Stimulated activated naive CD8-positive, alpha-beta T cell treated with anti-CD3 and anti-CD28 coated beads, Interleukin-15, Interleukin-2, amounts not matched to agents 100 ng/mL and 50 ng/mL, for 24 hours (primary cell): Measurements from ENCODE around the gene ZNF155.

Experiments
- H3K27ac Mint-ChIP-seq: one replicate; pipeline ENCODE4 v1.8.0; 2021; ENCODE audit warnings: mild to moderate bottlenecking, mixed read lengths
- H3K27me3 Mint-ChIP-seq: one replicate; pipeline ENCODE4 v1.8.0; 2021; ENCODE audit warnings: mixed read lengths
- H3K36me3 Mint-ChIP-seq: one replicate; pipeline ENCODE4 v1.8.0; 2021; ENCODE audit warnings: low read depth, mixed read lengths
- H3K4me1 Mint-ChIP-seq: one replicate; pipeline ENCODE4 v1.8.0; 2021; ENCODE audit warnings: low read depth, mixed read lengths
- H3K4me3 Mint-ChIP-seq: one replicate; pipeline ENCODE4 v1.8.0; 2021; ENCODE audit warnings: mild to moderate bottlenecking, mixed read lengths
- H3K9me3 Mint-ChIP-seq: one replicate; pipeline ENCODE4 v1.8.0; 2021; ENCODE audit warnings: mixed read lengths

The ZNF155 gene

GRCh38 chr19:43976732-43977131 is 7.3 kb upstream of the ZNF155 start:
- Mint-ChIP-seq H3K9me3 (peaks cover 42% of the 10 kb centered on the region), H3K27me3 (no peaks in the 10 kb centered on the region), H3K36me3 (peaks cover 12% of the 10 kb centered on the region), H3K4me1 (no peaks in the 10 kb centered on the region), H3K4me3 (no peak overlapping the region), H3K27ac (no peak overlapping the region)

- Mint-ChIP-seq H3K27ac (no peak overlapping the region), H3K36me3 (peaks cover 17% of the 10 kb centered on the region), H3K4me3 (peak overlapping the region; percentile 68), H3K27me3 (no peaks in the 10 kb centered on the region), H3K4me1 (peaks cover 13% of the 10 kb centered on the region), H3K9me3 (peaks cover 16% of the 10 kb centered on the region)
These were observed 460 bp upstream of the ZNF155 start for GRCh38 chr19:43983544-43983911.

- peaks cover 22% of the 10 kb centered on the region for H3K9me3 Mint-ChIP-seq
- H3K36me3 Mint-ChIP-seq, result peaks cover 28% of the 10 kb centered on the region
- peaks cover 13% of the 10 kb centered on the region for H3K4me1 Mint-ChIP-seq
- no peaks in the 10 kb centered on the region for H3K27me3 Mint-ChIP-seq
- peak overlapping the region; percentile 96 for H3K4me3 Mint-ChIP-seq
- H3K27ac Mint-ChIP-seq, result peak overlapping the region; percentile 96
These were observed 656 bp downstream of the ZNF155 start for GRCh38 chr19:43984687-43985000.

- Mint-ChIP-seq H3K27me3 (no peaks in the 10 kb centered on the region), H3K27ac (no peak overlapping the region), H3K36me3 (peaks cover 55% of the 10 kb centered on the region), H3K4me3 (no peak overlapping the region), H3K9me3 (peaks cover 46% of the 10 kb centered on the region), H3K4me1 (peaks cover 11% of the 10 kb centered on the region)
These were observed 13.8 kb downstream of the ZNF155 start for GRCh38 chr19:43997631-43998290.

GRCh38 chr19:44002212-44002565 is 18.2 kb downstream of the ZNF155 start:
- peak overlapping the region; percentile 98 for H3K4me3 Mint-ChIP-seq
- H3K9me3 Mint-ChIP-seq, result peaks cover 41% of the 10 kb centered on the region
- peaks cover 25% of the 10 kb centered on the region for H3K4me1 Mint-ChIP-seq
- no peaks in the 10 kb centered on the region for H3K27me3 Mint-ChIP-seq
- H3K36me3 Mint-ChIP-seq, result peaks cover 33% of the 10 kb centered on the region
- peak overlapping the region; percentile 96 for H3K27ac Mint-ChIP-seq

GRCh38 chr19:44002566-44003460 is 18.8 kb downstream of the ZNF155 start, which contains the start of gene ZNF230:
Gene ZNF230 (plus strand): TSS chr19:44002957. CDS start chr19:44007079, 4,122 bp downstream.
- H3K4me1 Mint-ChIP-seq, result peaks cover 25% of the 10 kb centered on the region
- H3K27me3 Mint-ChIP-seq, result no peaks in the 10 kb centered on the region

DNA sequence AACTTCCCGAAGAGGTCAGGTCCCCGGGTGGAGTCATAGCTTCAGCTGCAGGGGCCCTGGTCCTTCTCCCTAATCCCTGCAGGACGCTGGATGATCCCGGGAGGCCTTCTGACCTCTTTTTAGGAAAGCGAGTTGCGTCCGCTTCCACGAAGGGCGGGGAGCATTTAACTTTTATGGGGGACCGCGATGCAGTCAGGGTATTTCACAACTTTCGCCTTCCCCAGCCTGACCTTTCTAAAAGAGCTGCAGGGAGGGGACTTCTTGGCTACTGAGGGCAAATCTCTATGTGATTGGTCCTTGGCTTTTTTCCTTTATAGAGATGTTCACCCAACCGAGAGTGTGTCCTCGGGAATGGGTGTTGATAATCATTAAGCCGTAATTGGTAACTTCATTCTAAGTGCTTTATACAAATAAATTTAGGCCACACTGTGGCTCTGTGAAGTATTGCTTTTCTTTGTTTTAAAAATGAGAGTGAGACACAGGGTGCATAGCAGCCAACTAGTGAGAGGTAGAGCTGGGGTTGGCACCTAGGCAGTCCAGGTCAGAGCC is 19.5 kb downstream of the ZNF155 start:
- Mint-ChIP-seq H3K27ac (peak overlapping the region; percentile 96), H3K36me3 (peaks cover 34% of the 10 kb centered on the region), H3K4me1 (peaks cover 25% of the 10 kb centered on the region), H3K9me3 (peaks cover 44% of the 10 kb centered on the region), H3K27me3 (no peaks in the 10 kb centered on the region), H3K4me3 (peak overlapping the region; percentile 98)

More at GRCh38 chr19:44002566-44003460, 18.8 kb downstream of the ZNF155 start, which contains the start of gene ZNF230:
- H3K27ac Mint-ChIP-seq, result peak within 1 kb of the TSS; percentile 96
- H3K4me3 Mint-ChIP-seq, result peak within 1 kb of the TSS; percentile 98
- peaks cover 33% of the 10 kb centered on the region for H3K36me3 Mint-ChIP-seq
- peaks cover 43% of the 10 kb centered on the region for H3K9me3 Mint-ChIP-seq

GRCh38 chr19:44005973-44006372 is 22.0 kb downstream of the ZNF155 start:
- Mint-ChIP-seq H3K27ac (no peak overlapping the region), H3K9me3 (peaks cover 53% of the 10 kb centered on the region), H3K4me1 (peaks cover 25% of the 10 kb centered on the region), H3K4me3 (no peak overlapping the region), H3K36me3 (peaks cover 57% of the 10 kb centered on the region), H3K27me3 (no peaks in the 10 kb centered on the region)

- H3K27me3 Mint-ChIP-seq, result no peaks in the 10 kb centered on the region
- no peak overlapping the region for H3K4me3 Mint-ChIP-seq
- peaks cover 71% of the 10 kb centered on the region for H3K36me3 Mint-ChIP-seq
- H3K4me1 Mint-ChIP-seq, result peaks cover 17% of the 10 kb centered on the region
- H3K9me3 Mint-ChIP-seq, result peaks cover 58% of the 10 kb centered on the region
- H3K27ac Mint-ChIP-seq, result no peak overlapping the region
These were observed 23.5 kb downstream of the ZNF155 start for GRCh38 chr19:44007473-44007872.

DNA sequence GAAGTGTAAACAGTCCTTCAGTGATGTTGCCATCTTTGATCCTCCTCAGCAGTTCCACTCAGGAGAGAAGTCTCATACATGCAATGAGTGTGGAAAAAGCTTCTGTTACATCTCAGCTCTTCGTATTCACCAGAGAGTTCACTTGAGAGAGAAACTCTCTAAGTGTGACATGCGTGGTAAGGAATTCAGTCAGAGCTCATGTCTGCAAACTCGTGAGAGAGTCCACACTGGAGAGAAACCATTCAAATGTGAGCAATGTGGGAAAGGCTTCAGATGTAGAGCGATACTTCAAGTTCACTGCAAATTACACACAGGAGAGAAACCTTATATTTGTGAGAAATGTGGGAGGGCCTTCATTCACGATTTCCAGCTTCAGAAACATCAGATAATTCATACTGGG is 26.5 kb downstream of the ZNF155 start:
- Mint-ChIP-seq H3K4me3 (no peak overlapping the region), H3K4me1 (peaks cover 4% of the 10 kb centered on the region), H3K36me3 (peaks cover 76% of the 10 kb centered on the region), H3K27ac (no peak overlapping the region), H3K9me3 (peaks cover 77% of the 10 kb centered on the region), H3K27me3 (no peaks in the 10 kb centered on the region)

DNA sequence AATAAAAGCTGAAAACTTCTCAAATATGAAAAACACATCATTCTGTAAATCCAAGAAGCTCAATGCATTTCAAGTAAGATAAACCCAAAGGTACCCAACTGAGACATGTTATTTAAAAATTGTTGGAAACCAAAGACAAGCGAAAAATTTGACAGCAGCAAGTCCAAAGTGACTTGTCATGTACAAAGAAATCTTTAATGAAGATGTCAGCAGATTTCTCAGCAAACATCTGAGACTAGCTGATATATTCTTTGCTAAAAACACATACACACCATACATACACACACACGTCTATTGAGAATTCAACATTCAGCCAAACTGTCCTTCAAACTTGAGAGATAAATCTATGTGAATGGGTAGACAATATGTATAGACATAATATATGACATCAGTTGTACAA is 35.5 kb downstream of the ZNF155 start:
- Mint-ChIP-seq H3K4me1 (peaks cover under 1% of the 10 kb centered on the region), H3K4me3 (no peak overlapping the region), H3K36me3 (peaks cover 7% of the 10 kb centered on the region), H3K27ac (no peak overlapping the region), H3K9me3 (peaks cover 46% of the 10 kb centered on the region), H3K27me3 (peaks cover 18% of the 10 kb centered on the region)

- no peak overlapping the region for H3K4me3 Mint-ChIP-seq
- peaks cover 18% of the 10 kb centered on the region for H3K27me3 Mint-ChIP-seq
- H3K4me1 Mint-ChIP-seq, result peaks cover 18% of the 10 kb centered on the region
- peaks cover 39% of the 10 kb centered on the region for H3K9me3 Mint-ChIP-seq
- no peak overlapping the region for H3K27ac Mint-ChIP-seq
- H3K36me3 Mint-ChIP-seq, result peaks cover 15% of the 10 kb centered on the region
These were observed 37.2 kb downstream of the ZNF155 start for GRCh38 chr19:44021221-44021620.

GRCh38 chr19:44024900-44025216 is 40.9 kb downstream of the ZNF155 start:
- peaks cover 34% of the 10 kb centered on the region for H3K9me3 Mint-ChIP-seq
- H3K27me3 Mint-ChIP-seq, result peaks cover 12% of the 10 kb centered on the region
- H3K4me3 Mint-ChIP-seq, result peak overlapping the region; percentile 93
- peak overlapping the region; percentile 81 for H3K27ac Mint-ChIP-seq
- H3K36me3 Mint-ChIP-seq, result peaks cover 48% of the 10 kb centered on the region
- peaks cover 21% of the 10 kb centered on the region for H3K4me1 Mint-ChIP-seq

DNA sequence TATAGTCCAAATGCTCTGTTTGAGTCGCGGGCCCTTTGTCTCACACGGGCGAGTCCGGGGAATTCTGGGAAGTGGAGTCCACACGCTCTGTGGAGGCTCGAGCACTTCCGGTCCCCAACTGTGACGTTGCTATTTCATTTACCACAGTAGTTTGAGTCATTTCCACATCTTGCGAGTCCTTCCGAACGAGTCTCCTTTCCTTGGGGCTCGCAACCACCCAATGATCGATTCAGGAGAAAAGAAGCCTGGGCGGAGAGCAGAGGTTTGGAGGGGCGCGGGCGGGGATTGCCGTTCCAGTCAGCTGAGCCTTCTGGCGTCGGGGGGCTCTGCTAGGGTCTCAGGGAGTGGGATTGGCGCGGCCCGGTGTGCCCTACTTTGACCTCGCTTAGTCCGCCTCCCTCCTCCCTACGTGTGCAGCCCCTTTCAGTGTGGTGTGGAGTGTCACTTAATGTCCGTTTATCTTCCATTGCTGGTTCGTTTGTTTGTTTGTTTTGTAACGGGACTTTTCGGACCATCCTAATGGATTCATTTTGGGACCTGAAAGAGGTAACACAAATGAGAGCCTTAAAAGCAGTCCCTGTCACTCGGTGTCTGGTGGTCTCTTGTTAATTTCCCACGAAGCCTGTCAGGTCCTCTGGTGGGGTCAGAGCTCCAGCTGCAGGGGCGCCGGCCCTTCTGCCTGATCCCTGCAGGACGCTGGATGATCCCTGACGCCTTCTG is 41.4 kb downstream of the ZNF155 start, which contains the start of gene ZNF222:
Gene ZNF222, plus strand, starts transcription at position 163 of the 720 bp plus-strand sequence. Its CDS starts 58 bp downstream, at position 221.
- peaks cover 21% of the 10 kb centered on the region for H3K4me1 Mint-ChIP-seq
- peak within 1 kb of the TSS; percentile 93 for H3K4me3 Mint-ChIP-seq
- peak within 1 kb of the TSS; percentile 81 for H3K27ac Mint-ChIP-seq
- peaks cover 54% of the 10 kb centered on the region for H3K36me3 Mint-ChIP-seq
- H3K9me3 Mint-ChIP-seq, result peaks cover 31% of the 10 kb centered on the region
- H3K27me3 Mint-ChIP-seq, result peaks cover 7% of the 10 kb centered on the region
